HUES64 (cell line): ENCODE measurements around the gene RARRES1.
"Not testable (repeated sequence)": the region's sequence is repeated elsewhere in the genome, so short reads cannot be mapped to it uniquely, and the experiment has no call there.

Experiments
- H3K27ac ChIP-seq: 2 replicates; pipeline ENCODE4 v1.7.0; 2013; ENCODE audit warnings: low read depth, low read length, inconsistent platforms
- H3K27me3 ChIP-seq: 2 replicates; pipeline ENCODE4 v1.6.1; 2013; ENCODE audit warnings: mild to moderate bottlenecking, low read length; ENCODE audit not compliant: insufficient read depth
- H3K36me3 ChIP-seq: 2 replicates; pipeline ENCODE4 v1.6.1; 2013; ENCODE audit warnings: mild to moderate bottlenecking, low read length; ENCODE audit not compliant: insufficient read depth
- H3K4me1 ChIP-seq: 2 replicates; pipeline ENCODE4 v1.6.1; 2013; ENCODE audit warnings: mild to moderate bottlenecking, low read length, moderate library complexity; ENCODE audit not compliant: insufficient read depth
- H3K4me3 ChIP-seq: 2 replicates; pipeline ENCODE4 v1.5.1; 2013; ENCODE audit warnings: mild to moderate bottlenecking, low read length, moderate library complexity
- H3K9ac ChIP-seq: 2 replicates; pipeline ENCODE4 v1.6.1; 2013; ENCODE audit warnings: mild to moderate bottlenecking, low read depth, low read length
- H3K9me3 ChIP-seq: 2 replicates; pipeline ENCODE4 v1.6.1; 2013; ENCODE audit warnings: low read depth, low read length; ENCODE audit not compliant: insufficient read depth
- WGBS: fragments of 150-250, 120-280 bp; methylation state at CpG from one replicate; pipeline ENCODE4 v1.1.7; 2013; ENCODE audit warnings: missing lambda C conversion rate; 5-methylcytosine and 5-hydroxymethylcytosine counted together

The RARRES1 gene

DNA sequence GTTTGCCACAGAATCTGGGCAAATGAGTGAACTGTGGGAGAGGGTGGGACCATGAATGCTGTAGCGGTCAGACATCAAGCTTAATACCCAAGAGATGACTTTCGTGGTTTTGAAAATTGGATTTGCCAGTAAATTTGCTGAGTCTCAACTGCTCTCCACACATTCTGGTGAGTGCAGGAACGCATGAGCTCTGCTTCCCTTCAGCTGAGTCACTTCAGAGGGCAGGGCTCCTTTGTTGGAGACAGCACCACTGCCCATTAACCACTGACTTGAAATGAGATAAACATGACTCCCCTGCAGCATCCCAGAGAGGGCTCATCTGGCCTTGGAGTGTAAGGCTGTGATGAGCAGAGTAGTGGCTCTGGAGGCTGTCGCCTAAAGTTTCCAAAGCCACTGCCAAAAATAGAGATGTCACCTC is 22.6 kb downstream of the RARRES1 start:
- Histone ChIP-seq H3K9ac (no peak overlapping the region), H3K4me1 (peaks cover 19% of the 10 kb centered on the region; the same call in 1 of the 2 replicates), H3K9me3 (no peaks in the 10 kb centered on the region), H3K36me3 (peaks cover 10% of the 10 kb centered on the region), H3K27me3 (no peaks in the 10 kb centered on the region), H3K4me3 (no peak overlapping the region), H3K27ac (no peak overlapping the region)
- WGBS, result 84% methylated on average over 4 of the region's 4 CpGs

DNA sequence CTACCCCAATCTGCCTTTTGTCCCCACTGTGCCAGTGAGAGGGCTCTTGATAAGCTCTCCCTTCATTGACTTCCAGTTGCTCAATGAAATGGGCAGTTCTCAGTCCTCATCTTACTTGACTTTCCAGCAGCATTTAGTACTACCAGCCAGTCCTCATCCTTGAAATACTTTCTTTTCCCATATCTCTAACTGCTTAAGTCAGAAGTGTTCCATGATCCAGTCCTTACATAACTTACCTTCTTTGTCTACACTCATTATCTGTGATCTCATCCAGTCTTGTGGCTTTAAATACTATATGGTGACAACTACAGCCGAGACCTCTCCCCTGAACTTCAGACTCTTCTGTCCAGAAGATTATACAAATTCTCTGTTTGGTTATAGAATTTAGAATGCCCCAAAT is 28.7 kb downstream of the RARRES1 start:
- 89% methylated on average over 1 of the region's 1 CpG for WGBS
- H3K27me3 ChIP-seq, result no peaks in the 10 kb centered on the region
- H3K27ac ChIP-seq, result no peak overlapping the region
- no peaks in the 10 kb centered on the region for H3K4me1 ChIP-seq
- no peak overlapping the region for H3K4me3 ChIP-seq
- peaks cover 13% of the 10 kb centered on the region for H3K36me3 ChIP-seq
- H3K9ac ChIP-seq, result no peak overlapping the region
- H3K9me3 ChIP-seq, result no peaks in the 10 kb centered on the region

DNA sequence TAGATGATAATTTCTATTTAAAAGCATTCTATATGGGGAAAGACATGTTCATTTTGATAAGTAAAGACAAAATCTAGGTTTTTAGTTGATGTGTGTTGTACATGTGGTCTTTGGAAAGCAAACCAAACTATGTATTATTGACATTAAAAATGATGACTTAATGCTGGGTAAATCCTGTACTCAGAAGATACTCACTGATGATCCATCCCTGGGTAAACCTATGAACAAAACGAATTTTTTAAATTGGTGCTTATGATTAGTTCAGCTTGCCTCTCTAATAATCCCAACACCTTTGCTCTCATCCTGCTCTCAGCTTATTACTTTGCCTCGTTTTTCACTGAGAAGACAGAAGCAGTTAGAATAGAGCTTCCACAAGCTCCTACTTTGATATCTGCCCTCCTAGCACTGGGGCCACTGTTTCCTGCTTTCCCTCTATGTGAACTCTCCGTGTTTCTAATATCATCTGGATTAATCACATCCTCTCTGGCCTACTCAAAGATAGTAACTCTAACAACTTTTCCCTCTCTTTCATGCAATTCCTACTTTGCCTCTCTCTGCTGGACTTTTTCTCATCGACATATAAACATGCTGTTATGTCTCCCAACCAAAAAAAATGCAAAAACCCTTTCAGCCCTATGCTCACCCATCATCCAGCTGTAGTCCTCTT is 29.3 kb downstream of the RARRES1 start:
- no peak overlapping the region for H3K4me3 ChIP-seq
- peaks cover 8% of the 10 kb centered on the region for H3K36me3 ChIP-seq
- no peaks in the 10 kb centered on the region for H3K4me1 ChIP-seq
- no peaks in the 10 kb centered on the region for H3K9me3 ChIP-seq
- H3K9ac ChIP-seq, result no peak overlapping the region
- WGBS, result 94% methylated on average over 4 of the region's 4 CpGs
- no peak overlapping the region for H3K27ac ChIP-seq
- H3K27me3 ChIP-seq, result no peaks in the 10 kb centered on the region

DNA sequence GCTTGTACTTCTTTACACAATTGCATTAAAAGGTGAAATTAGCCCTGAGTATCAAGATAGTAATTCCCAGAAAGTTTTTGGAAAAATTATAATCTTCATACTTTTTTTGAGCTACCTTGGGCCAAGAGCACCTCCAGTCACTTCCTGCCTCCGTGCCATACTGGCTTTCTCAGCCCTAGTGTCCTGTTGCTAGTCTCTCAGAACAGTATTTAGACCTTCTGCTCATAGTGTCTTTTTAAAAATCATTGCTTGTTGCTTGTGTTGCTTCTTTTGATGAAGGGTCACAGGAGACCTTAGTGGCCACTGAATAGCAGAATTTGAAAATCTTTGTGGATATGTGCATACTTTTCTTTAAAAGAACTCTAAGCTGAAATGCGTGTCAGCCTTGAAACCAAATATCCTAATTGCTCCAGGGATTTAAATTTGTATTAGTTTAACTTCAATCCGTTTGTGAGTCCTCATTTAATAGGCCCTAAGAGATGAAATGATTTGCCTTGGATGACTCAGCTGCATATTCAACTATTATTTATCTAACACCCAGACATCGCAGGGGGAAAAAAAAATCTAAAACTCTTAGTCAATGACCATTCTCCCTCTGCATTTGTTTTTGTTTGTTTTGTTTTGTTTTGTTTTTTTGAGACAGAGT is 30.7 kb downstream of the RARRES1 start:
- Histone ChIP-seq H3K27me3 (no peaks in the 10 kb centered on the region), H3K9ac (no peak overlapping the region), H3K4me3 (no peak overlapping the region), H3K9me3 (no peaks in the 10 kb centered on the region), H3K4me1 (no peaks in the 10 kb centered on the region), H3K36me3 (peaks cover 3% of the 10 kb centered on the region; the same call in 1 of the 2 replicates), H3K27ac (no peak overlapping the region)
- 80% methylated on average over 2 of the region's 4 CpGs for WGBS

DNA sequence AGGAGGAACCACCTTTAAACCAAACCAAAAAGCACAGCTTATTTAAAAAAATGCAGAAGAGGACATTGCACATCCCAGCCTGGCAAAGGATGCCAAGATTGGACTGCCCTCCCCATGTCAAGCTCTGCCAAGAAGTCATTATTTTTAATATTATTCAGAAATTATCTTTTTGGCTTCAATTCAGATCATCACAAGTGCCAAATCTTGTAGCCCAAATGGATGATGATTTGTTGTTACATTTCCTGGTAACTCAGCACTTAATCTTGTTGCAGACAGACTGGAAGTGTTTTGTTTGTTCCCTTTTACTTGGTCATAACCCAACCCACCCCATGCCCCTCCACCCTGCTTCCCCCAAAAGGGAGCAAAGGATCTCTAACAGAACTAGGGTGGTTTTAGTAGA is 31.7 kb downstream of the RARRES1 start:
- Histone ChIP-seq H3K36me3 (peaks cover 3% of the 10 kb centered on the region; the same call in 1 of the 2 replicates), H3K9me3 (no peaks in the 10 kb centered on the region), H3K4me1 (no peaks in the 10 kb centered on the region), H3K27me3 (no peaks in the 10 kb centered on the region), H3K9ac (no peak overlapping the region), H3K27ac (no peak overlapping the region), H3K4me3 (no peak overlapping the region)

DNA sequence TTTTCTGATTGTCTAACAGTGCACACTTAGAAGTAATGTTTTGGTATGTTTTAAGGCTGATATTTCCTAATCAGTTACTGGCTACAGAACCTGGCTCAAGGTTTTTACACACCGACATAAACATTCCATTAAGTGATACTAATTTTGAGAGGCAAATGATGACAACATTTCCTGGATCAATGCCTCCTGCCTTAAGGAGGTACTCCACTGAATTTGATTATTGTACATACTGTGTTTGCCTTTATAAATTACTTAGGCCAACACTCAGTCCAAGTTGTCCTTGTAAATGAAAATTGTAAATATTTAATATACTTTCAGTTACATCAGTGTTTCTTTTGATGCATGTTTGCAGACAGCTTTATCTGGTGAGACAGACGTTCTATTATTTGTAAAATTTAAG is 35.6 kb downstream of the RARRES1 start:
- 100% methylated on average over 1 of the region's 2 CpGs for WGBS
- Histone ChIP-seq H3K9me3 (no peaks in the 10 kb centered on the region), H3K36me3 (peaks cover 22% of the 10 kb centered on the region), H3K4me3 (no peak overlapping the region), H3K4me1 (no peaks in the 10 kb centered on the region), H3K27me3 (no peaks in the 10 kb centered on the region), H3K27ac (no peak overlapping the region), H3K9ac (no peak overlapping the region)

DNA sequence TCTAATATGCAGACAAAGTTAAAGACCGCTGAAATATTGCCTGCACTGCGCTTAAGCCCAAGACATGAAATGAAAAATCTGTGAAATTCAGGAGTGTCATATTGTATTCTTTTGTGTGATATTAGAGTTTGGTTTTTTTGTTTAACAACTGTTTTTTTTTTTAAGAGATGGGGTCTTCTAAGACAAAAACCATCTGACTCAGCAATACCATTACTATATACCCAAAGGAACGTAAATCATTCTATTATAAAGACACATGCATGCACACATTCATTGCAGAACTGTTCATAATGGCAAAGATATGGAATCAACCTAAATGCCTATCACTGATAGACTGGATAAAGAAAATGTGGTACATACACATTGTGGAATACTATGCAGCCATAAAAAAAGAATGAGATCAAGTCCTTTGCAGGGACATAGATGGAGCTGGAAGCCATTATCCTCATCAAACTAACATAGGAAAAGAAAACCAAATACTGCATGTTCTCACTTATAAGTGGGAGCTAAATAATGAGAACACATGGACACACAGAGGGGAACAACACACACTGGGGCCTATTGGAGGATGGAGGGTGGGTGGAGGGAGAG is 38.3 kb downstream of the RARRES1 start:
- peaks cover 34% of the 10 kb centered on the region for H3K36me3 ChIP-seq
- 76% methylated on average over 3 of the region's 3 CpGs for WGBS

DNA sequence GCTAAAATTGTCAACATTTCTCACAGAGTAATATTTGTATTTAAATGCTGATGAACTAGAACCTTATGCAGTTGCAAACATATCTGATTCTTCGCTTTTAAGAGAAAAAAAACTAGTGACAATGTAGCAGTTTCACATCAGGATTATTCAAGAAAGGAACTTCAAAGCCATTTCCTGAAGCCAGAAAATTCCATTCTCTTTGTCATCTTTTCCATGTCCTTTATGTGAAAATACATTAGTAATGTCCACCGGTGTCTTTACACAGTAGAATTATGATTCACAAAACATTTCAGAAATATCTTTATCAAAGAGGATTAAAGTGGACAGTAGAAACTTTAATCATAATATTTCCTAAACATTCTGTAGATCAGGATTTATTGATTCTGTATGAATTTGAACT is 47.1 kb downstream of the RARRES1 start:
- 77% methylated on average over 1 of the region's 2 CpGs for WGBS
- peaks cover 27% of the 10 kb centered on the region for H3K36me3 ChIP-seq
- no peaks in the 10 kb centered on the region for H3K27me3 ChIP-seq
- no peaks in the 10 kb centered on the region for H3K4me1 ChIP-seq
- no peak overlapping the region for H3K4me3 ChIP-seq
- H3K9ac ChIP-seq, result no peak overlapping the region
- H3K27ac ChIP-seq, result no peak overlapping the region
- no peaks in the 10 kb centered on the region for H3K9me3 ChIP-seq

More for the DNA sequence above, 38.3 kb downstream of the RARRES1 start:
- H3K9ac ChIP-seq, H3K4me3 ChIP-seq, H3K27me3 ChIP-seq, H3K27ac ChIP-seq, H3K9me3 ChIP-seq, H3K4me1 ChIP-seq: not testable (repeated sequence)

DNA sequence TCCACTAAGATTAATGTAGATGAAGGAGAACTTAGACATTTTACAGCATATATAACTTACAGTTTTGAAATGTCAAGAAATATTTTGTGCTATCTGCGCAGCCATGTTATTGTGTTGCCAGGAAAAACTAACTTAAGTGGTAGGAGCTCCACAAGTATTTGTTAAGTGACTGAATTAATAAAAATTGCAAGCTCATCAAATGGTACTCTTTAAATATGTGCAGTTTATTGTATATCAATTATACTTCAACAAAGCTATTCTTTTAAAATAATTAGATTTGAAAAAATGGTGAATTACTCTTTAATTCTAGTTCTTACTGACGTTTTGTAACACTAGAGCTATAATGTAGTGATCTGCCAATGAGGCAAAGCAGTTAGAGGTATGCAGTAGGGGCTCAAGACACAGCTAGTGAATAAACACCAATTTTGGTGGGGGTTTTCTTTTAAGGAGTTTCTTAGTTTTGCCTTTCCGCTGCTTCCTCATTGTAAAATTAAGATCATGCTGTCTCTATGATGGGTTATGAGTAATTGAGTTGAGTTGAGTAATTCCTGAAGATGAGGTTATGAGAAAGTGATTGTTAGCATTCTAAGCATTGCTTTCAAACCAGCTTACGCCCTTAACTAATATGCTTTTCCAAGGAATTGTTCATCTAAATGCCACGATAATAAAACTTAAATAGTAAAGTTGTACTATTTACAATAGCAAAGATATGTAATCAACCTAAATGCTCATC is 48.9 kb downstream of the RARRES1 start:
- 95% methylated on average over 3 of the region's 5 CpGs for WGBS
- H3K36me3 ChIP-seq, result peaks cover 31% of the 10 kb centered on the region
- no peak overlapping the region for H3K4me3 ChIP-seq
- no peaks in the 10 kb centered on the region for H3K9me3 ChIP-seq
- H3K4me1 ChIP-seq, result no peaks in the 10 kb centered on the region
- H3K27ac ChIP-seq, result no peak overlapping the region
- no peak overlapping the region for H3K9ac ChIP-seq
- no peaks in the 10 kb centered on the region for H3K27me3 ChIP-seq

DNA sequence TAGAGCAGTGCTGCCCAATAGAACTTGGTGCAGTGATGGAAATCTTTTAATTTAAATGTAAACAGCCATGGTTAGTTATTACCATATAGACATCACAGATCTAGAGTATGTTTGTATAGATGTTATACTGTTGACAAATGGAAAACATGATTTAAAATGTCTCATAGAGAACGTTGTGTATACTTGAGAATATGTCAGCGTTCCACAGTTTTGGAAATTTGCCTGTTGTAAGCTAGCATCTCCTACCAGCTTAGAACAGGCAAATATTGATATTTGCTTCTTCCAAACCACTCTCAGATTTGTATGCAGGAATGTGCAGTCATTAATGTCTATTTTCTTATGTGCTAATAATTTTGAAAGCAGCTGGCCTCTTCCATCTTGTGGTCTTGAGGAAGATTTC is 51.4 kb downstream of the RARRES1 start:
- Histone ChIP-seq H3K9ac (no peak overlapping the region), H3K9me3 (no peaks in the 10 kb centered on the region), H3K27me3 (no peaks in the 10 kb centered on the region), H3K27ac (no peak overlapping the region), H3K36me3 (peaks cover 30% of the 10 kb centered on the region), H3K4me3 (no peak overlapping the region), H3K4me1 (no peaks in the 10 kb centered on the region)
- 87% methylated on average over 2 of the region's 2 CpGs for WGBS

DNA sequence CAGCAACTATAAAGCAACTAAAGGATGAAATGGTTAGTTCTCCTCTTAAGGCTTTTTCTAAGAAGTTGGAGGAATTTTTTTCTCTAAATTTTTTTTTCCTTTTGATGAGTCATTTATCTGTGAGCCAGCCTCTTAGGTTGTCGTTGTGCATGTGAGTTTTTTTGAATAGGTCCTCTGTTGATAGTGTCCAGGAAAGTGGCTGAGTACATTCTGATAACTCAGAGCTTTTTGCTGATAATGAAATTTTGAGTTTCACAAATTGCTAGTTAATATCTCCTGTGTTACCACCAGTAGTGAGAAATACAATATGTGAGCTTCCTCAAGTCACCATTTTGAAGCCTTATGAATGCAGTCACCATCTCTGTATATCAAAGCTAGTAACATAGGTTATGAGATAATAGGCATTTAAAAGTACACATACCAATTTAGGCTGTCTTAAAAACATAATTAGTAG is 52.7 kb downstream of the RARRES1 start:
- Histone ChIP-seq H3K27ac (no peak overlapping the region), H3K36me3 (peaks cover 18% of the 10 kb centered on the region), H3K9ac (no peak overlapping the region), H3K4me1 (no peaks in the 10 kb centered on the region), H3K27me3 (no peaks in the 10 kb centered on the region), H3K4me3 (no peak overlapping the region), H3K9me3 (no peaks in the 10 kb centered on the region)
- 80% methylated on average over 1 of the region's 1 CpG for WGBS
